HG03135 (cell line): ENCODE measurements around the gene RNF157.
"Not testable (repeated sequence)": the region's sequence is repeated elsewhere in the genome, so short reads cannot be mapped to it uniquely, and the experiment has no call there.

Experiments
- ATAC-seq: cut with Tn5 transposase; IDR thresholded peaks from one replicate; pipeline ENCODE4 v1.9.1; 2021; ENCODE audit warnings: mild to moderate bottlenecking, moderate library complexity; ENCODE audit not compliant: unreplicated experiment

RNF157 gene

DNA sequence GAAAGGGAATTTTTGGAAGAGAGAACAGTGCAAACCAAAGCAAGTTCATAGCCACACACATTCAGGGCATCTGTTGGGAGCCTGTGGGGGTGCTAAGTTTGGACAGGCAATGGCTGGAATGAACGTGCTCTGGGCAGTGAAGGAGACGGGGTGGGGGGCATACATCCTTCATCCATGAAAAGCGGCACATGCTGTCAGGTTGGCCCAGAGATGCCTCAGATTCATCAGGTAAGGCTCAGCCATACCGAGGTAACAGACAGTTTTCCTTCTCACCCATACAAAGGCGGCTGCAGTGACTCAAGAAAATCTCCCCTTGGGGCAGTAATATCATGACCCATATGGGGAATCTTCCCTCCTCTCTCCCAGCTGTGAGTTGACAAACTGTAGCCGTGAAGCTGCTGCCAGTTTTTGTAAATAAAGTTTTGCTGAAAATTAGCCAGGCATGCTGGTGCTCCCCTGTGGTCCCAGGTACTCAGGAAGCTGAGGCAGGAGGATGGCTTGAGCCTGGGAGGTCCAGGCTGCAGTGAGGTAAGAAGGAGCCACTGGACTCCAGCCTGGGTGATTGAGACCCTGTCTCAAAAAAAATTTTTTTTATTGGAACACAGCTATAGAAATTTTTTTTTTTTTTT lies 15.6 kb upstream of the RNF157 start:
- ATAC-seq = no peak

DNA sequence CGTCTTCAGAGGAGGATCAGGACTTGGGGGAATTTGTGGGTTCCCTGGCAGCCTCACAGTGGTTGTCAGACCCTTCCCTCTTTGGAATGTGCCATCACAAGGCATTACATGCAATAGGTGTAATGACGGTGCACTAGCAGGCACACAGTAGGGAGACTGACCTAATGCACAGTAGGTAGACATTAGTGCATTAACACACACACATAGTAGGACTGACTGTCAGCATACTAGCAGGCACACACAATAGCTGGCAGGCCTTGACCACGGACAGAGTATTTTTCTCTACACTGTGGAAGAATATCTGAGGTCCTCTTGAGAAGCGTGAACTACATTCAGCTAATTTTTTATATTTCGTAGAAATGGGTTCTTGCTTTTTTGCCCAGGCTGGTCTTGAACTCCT lies 14.0 kb upstream of the RNF157 start:
- ATAC-seq = no peak

DNA sequence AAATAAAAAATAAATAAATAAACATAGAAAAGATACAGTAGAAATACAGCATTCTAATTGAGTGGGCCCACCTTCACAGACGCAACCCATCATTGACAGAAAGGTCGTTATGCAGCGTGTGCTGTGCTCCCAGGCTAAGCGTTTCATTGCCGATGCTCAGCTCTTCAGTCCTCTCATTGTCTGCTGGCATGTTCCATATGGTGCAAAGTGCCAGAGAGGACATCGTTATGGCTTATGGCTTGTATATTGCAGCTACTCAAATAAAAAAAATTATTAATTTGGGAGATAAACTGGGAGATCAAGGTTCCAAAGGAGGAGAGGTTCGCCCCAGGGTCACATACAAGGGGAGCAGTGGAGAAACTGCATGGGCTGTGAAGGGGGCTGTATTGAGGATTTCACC lies 13.5 kb upstream of the RNF157 start:
- no peak for ATAC-seq

DNA sequence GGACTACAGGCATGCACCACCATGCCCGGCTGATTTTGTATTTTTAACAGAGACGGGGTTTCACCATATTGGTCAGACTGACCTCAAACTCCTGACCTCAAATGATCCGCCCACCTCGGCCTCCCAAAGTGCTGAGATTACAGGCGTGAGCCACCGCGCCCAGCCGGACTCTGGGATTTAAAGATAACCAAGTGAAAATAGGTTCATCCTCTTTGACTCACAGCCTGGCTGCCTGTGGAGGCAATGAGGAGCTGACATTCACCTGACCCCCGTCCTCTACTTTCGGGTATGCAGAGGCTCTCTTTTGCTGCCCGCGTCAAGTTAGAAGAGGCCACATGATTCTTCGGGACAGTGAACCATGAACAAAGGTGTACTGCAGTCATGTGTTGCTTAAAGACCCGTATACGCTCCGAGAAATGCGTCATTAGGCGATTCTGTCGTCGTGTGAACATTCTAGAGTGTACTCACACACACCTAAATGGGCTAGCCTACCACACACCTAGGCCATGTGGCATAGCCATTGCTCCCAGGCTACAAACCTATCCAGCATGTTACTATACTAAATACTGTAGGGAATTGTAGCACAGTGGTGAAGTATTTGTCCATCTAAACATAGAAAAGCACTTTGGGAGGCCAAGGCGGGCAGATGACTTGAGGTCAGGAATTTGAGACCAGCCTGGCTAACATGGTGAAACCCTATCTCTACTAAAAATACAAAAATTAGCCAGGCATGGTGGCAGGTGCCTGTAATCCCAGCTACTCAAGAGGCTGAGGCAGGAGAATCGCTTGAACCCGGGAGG lies 12.9 kb upstream of the RNF157 start:
- not testable (repeated sequence) for ATAC-seq

DNA sequence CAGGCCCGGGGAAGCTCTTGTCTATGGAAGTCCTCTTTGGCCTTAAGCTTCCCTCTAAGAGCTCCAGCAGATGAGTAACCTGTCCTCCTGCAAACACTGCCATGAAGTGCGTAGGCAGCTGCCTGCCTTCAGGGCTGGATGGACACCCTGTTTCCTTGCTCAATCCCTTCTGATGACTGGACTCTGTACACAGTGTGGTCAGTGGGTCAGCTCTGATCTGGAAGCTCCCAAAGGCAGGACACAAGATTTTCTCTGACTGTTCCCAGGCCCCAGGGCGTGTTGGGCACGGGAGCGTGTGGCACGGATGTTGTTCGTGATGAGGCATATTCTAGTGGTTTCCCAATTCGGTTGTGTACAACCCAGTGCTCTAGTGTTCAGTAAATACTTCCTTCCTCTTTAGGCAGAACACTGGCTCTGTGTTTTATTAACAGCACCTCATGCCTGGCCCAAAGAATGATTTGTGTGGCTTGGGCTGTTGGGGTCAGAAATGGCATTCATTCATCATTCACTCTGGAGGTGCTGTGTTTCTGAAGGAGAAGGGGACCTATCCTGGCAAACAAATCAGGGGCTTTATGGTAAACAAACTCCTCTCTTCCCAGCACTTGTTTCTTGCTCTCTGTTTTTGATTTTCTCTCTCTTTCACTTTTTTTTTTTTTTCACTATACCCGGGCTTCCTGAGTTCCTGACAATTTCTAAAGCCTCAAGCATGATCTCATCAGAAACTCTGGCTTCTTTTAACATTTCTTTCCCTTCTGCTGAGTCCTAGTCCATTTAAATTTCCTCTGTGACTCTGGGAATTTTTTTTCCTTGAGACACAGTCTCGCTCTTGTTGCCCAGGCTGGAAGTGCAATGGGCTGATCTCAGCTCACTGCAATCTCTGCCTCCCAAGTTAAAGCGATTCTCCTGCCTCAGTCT lies 12.0 kb upstream of the RNF157 start:
- ATAC-seq = no peak

DNA sequence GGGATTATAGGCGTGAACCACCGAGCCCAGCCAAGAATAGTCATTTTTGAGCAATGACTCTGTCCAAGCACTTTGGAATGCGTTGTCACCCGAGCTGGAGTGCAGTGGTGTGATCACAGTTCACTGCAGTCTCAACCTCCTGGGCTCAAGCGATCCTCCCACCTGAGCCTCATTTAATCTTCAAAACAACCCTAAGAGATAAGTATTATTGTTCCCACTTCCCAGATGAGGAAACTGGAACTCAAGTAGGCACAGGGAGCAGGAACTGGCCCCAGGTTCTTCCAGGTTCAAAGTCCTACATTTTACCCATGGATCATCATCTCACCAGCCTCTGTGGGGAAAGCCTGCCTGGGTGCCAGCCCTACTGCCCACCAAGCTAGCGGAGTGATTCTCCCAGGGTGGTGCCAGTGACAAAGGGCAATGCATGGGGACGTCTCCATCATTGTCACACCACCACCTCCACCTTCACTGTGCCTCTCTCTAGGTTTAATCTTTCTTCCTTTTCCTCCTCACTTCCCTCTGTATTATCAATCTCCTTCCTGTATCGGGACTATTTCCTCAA lies 11.3 kb upstream of the RNF157 start:
- ATAC-seq = no peak

DNA sequence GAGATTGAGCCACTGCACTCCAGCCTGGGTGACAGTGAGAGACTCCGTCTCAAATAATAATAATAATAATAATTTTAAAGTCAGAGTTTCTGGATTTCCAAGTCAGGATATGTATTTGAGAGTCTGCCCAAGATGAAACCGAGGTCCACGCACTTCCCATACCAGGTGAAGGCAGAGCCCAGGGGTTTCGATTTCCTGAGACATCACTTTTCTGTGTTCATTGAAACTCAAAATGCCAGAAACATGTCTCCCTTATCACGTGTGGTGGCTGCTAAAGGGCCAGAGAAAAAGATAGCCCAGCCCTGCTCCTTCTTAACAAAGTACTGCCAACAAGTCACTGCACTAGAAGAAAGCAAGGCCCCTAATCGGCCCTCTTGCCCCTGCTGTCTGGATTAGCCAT lies 9.8 kb upstream of the RNF157 start:
- no peak for ATAC-seq

DNA sequence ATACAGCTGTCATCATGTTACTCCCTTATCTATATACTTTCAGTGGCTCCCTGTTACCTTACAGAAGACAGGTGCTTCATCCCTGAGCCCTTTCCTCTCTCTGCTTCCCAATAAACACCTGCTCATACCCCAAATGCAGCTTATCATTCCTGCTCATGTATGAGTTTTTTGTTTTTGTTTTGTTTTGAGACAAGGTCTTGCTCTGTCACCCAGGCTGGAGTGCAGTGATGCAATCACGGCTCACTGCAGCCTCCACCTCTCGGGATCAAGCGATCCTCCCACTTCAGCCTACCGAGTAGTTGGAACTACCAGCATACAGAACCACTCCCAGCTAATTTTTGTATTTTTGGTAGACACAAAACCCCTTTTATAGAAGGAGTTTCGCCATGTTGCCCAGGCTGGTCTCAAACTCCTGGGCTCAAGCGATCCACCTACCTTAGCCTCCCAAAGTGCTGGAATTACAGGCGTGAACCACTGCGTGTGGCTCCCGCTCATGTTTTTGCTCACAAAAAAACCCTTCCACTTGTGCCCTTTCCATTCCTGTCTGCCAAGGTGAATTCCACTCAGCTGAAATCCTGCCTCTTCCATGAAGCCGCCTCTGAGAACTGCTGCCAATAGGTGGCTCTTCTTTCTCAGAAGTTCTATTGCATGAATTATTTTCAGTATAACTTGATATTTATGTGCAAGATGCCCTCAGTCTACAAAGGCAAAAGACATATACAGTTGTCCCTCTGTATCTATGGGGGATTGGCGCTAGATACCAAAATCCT lies 7.9 kb upstream of the RNF157 start:
- no peak for ATAC-seq

DNA sequence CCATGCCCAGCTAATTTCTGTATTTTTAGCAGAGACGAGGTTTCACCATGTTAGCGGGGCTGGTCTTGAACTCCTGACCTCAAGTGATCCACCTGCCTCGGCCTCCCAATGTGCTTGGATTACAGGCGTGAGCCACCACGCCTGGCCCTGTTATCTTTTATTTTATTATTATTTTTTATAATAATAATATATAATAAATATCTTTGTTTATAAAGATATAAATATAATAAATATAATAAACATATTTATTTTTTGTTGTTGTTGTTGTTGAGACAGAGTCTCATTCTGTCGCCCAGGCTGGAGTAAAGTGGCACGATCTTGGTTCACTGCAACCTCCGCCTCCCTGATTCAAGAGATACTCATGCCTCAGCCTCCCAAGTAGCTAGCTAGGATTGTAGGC lies 7.0 kb upstream of the RNF157 start:
- no peak for ATAC-seq

DNA sequence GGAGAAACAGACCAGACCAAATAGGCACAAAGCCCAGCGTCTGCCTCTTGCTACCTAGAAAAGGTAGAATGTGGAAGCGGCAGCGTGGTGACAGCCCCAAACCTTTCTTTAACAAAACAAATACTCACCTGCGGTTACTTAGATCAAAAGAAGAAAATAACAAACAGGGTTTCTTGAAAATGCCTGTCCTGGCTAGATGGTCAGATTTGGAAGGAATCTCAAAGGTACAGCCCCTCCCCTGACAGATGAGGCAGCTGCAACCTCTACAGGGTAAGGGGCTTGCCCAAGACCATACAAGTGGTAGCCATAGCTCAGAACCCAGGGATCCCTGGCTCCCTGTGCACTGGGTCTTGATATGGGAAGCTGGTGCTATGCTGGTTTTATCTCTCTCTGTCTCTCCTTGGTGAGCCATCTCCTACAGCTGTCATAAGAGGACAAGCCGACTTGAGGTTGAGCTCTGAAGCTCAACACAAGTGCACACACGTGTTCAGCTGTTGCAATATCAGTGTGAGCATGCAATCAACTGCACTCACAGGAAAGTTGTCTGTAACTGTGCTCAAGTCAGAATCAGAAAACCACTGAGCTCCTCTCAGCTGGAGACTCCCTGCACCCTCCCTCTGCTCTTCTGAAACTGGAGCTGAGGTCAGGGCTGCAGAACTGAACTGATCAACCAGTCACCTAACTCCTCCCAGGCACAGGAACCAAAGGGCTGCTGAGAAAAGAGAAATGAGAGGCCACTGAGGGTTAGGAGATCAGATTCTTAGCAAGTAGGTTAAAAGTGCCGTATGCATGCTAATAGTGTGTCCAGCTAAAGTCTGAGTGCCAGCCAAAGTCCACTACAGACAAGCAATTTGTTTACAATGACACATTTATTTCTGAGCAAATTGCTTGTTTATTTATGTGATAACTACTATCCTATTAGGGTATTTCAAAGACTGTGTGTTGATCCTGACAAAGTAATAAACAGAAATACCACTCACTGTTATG lies 6.1 kb upstream of the RNF157 start:
- ATAC-seq = peak; percentile 92

DNA sequence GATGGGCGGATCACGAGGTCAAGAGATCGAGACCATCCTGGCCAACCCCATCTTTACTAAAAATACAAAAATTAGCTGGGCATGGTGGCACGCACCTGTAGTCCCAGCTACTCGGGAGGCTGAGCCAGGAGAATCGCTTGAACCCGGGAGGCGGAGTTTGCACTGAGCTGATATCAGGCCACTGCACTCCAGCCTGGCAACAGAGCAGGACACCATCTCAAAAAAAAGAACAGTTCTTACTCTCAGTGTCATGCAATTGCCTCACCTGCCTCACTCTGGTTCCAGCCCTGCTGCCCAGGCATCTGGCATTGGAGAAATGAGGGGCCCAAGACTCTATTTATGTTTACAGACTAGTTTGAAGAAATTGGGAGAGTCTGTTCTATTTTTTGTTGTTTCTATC lies 4.4 kb upstream of the RNF157 start:
- ATAC-seq = not testable (repeated sequence)

DNA sequence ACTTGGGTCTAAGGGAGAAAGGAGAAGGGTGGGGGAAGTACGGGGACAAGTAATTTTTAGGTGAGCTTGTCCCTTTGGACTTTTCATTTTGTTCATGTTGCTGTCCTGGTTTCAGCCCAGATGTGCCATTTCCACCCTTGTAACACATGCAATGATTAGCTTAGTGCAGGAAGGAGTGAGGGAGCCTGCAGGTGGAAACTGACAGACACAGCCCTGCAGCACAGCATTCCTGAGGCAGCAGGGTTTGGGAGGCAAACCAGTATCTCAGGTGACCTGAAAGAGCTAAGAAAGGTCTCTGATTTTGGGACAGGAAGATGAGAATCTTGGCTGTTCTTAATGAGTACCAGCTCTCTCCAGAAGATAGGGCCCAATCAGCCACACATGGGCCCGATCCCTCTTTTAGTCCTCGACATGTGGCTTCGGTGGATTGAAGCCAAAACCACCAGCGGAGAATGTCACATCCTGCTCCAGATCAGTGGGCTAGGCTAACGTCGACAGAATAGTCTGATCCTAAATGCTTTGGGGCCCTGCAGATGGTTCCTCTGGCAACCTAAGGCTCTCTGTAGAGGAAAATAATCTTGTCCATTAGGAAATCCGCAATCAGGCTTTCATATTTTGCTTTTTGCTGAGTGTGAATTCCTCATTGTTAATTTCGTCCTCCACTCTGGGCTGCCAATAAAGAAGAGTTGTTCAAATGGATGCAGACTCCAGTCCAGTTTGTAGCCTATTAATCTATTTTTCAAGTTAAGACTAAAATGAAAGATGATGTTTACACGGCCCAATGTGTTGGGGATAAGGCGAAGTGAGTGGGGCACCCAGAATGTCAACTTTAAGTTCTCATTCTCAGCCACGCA lies 3.8 kb upstream of the RNF157 start:
- ATAC-seq = no peak

DNA sequence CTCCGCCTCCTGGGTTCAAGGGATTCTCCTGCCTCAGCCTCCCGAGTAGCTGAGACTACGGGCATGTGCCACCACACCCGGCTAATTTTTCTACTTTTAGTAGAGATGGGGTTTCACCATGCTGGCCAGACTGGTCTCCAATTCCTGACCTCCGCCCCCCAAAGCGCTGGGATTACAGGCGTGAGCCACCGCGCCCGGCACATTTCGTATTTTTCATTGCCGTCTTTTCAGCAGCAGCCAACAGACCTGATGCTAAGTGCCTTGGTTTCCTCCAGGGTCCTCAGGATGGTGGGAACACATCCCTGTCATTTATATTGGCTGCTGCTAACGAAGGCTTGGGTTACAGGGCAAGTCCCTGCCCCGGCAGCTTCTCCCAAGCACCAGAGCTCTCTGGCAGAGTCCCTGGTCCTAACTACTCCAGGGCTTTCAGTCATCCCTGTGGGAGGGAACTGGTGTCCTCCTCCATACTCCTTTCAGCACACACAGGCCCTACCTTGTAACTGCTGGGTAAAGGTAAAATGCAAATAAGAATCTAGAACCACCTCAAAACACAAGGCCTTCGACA lies 1.5 kb upstream of the RNF157 start:
- no peak for ATAC-seq

DNA sequence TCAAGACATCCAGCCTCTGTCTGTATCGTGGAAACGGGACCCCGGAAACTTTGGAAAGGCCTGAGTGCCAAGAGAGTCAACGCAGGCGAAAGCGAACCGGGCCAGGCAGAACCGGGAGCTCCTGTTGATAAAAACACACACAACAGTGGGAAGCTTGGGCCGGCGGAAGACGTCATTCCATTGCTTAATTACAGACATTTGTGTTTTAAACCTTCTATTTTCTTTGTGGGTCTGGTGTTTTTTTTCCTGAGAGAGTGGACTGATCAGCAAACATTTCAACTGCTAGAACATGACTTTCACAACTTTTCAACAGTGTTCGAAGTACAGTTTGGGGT lies 878 bp upstream of the RNF157 start:
- ATAC-seq = no peak

DNA sequence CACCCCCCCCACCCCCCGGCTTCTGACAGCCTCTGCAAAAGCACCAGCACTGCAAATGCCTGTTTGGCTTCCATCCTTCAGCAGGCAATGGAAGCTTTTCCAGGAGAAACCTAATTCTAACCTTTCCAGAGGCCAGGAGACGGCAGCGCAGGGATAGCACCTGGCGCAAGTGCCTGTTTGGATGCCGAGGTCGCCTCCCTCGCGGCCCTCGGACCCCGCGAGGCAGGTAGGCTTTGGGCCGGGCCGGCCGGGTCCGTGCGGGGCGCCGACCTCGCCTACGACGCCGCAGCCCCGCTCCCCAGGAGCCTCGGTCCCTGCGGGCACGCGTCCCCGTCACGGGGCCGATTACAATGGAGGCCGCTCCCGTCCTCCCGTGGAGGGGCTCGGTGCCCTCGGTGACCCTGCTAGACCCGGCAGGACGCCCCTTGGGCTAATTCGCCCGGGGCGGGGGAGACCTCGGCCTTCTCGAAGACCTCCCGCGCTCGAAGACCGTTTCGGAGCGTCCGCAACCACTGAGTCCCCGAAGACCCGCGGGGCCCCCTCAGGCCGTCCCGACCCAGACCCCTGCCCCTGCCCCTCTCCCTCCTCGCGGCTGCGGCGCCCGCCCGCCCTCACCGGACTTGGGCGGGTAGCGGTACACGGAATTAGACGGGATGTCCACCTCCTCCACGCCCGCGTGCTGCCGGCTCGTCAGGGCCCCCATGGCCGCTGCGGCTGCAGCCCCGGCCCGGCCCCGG lies 587 bp downstream of the RNF157 start:
- no peak for ATAC-seq

DNA sequence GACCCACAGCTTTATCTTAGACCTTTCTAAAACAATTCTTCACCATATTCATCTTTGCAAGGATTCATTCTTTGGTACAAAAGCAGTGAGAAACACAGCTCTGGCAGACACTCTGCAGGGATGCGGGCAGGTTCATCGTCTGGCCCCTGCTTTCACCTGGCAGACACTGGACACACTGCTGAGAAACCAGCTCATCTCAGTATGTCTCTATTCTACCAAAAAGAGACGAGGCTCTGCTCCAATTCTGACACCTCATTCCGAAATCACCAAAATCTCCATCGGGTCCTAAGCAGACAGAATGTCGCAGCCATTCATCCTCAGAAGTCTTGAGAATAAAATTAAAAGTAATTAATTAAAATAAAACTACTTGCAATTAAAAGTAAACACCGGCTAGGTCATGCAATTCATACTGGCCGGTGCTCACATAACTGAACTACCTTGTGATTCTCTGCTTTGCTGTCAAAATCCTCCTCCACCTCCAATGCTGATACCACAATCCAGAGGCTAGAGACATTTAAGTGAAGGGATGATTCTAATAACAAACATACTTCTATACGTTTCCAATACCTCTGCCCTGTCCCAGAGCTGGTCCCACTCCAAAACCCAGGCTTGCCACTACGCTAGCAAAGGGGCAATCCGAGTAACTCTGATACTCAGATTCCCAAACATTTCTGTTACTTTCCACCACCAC lies 1.3 kb downstream of the RNF157 start:
- no peak for ATAC-seq

DNA sequence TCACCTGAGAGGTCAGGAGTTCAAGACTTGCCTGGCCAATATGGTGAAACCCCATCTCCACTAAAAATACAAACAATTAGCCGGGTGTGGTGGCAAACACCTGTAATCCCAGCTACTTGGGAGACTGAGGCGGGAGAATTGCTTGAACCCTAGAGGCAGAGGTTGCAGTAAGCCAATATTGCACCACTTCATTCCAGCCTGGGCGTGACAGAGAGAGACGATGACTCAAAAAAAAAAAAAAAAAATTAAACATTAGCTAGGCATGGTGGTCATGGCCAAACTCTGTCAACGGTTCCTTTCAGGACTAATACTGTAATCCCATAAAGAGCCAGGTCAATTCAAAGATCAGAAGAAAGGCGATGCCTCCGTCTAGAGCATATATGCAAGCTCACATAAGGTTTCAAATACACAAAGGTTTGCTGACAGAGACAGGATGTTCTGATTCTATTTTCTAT lies 2.4 kb downstream of the RNF157 start:
- no peak for ATAC-seq
